K562 (cell line): ENCODE measurements around the gene CRYBB2. TPM values are rescaled to one million over a fixed set of nuclear protein-coding genes. Genes with fewer than 3 reads are reported as not detected.

Source experiments
- ATAC-seq: fragments of 200-7000 bp; cut with Tn5 transposase; 3 replicates; pipeline ENCODE4 v1.9.1; 2020; ENCODE audit warnings: moderate library complexity
- BruUV-seq: library from RNA; stranded (reverse); fragments of 400-500 nt; replicated peaks from 2 replicates; lab custom pipeline; 2021; lab: Mats Ljungman, UMichigan
- CTCF ChIA-PET: fragments of 300-600 bp; formaldehyde crosslinking; extraction: SDS; loops from one replicate; lab custom pipeline; 2021; ENCODE audit warnings: low intra/inter-chr PET ratio; lab: Yijun Ruan, JAX
- POLR2A ChIA-PET: fragments of 300-600, 350-650 bp; sonication (Branson Sonifier 250); formaldehyde crosslinking; extraction: SDS; loops from one replicate; lab custom pipeline; 2021; ENCODE audit warnings: antibody characterized with exemption, inconsistent platforms; lab: Yijun Ruan, JAX
- DNase-seq, 4 experiments: peaks; one replicate each; pipeline versions ENCODE4 v3.0.0 to v3.0.0-alpha.2; 2011 to 2018; ENCODE audit warnings: low spot score in 3 of 4, mixed read lengths in 3 of 4; ENCODE audit errors: extremely low read depth in 1 of 4
- FAIRE-seq: peaks from 2 replicates; lab custom pipeline; 2011; peaks lifted over from hg19 to GRCh38; lab: Jason Lieb, UNC
- H2AFZ ChIP-seq: 2 replicates; pipeline ENCODE4 v1.6.0; 2011; ENCODE audit warnings: low read depth, low read length, control low read depth, inconsistent platforms
- H3K27ac ChIP-seq: fragments of 200-600 bp; 3 replicates; pipeline ENCODE4 v1.8.0; 2011; ENCODE audit warnings: low read depth, mild to moderate bottlenecking, control low read depth, inconsistent platforms, low read length, moderate library complexity, mixed read lengths; ENCODE audit errors: extremely low read depth
- H3K27me3 ChIP-seq, 2 experiments: fragments of 300-600 bp in 1 of 2; 2 replicates in 1 of 2; 3 replicates in 1 of 2; pipeline versions ENCODE4 v1.6.0 to v1.8.0; 2011; ENCODE audit warnings: inconsistent platforms in 2 of 2, low read length in 2 of 2, mild to moderate bottlenecking in 1 of 2, mixed read lengths in 1 of 2, moderate library complexity in 1 of 2; ENCODE audit not compliant: control insufficient read depth in 2 of 2, insufficient read depth in 2 of 2
- H3K36me3 ChIP-seq: fragments of 300-600 bp; 3 replicates; pipeline ENCODE4 v1.8.0; 2011; ENCODE audit warnings: mild to moderate bottlenecking, low read length, inconsistent platforms; ENCODE audit not compliant: control insufficient read depth, insufficient read depth
- H3K4me1 ChIP-seq, 2 experiments: fragments of 200-600 bp in 1 of 2; replicated peaks in 1 of 2; 2 replicates in 1 of 2; 3 replicates in 1 of 2; pipeline versions ENCODE4 v1.5.1 to v1.8.0; 2011; ENCODE audit warnings: inconsistent platforms in 2 of 2, low read length in 2 of 2, mild to moderate bottlenecking in 1 of 2, mixed read lengths in 1 of 2, moderate library complexity in 1 of 2; ENCODE audit not compliant: control insufficient read depth in 2 of 2, insufficient read depth in 2 of 2
- H3K4me2 ChIP-seq: 2 replicates; pipeline ENCODE4 v1.6.1; 2011; ENCODE audit warnings: low read length, control low read depth, inconsistent platforms, mixed read lengths; ENCODE audit not compliant: insufficient read depth
- H3K4me3 ChIP-seq: fragments of 200-600 bp; sonication (generic), shearing (Covaris generic); 2 replicates; pipeline ENCODE4 v1.5.1; 2016; ENCODE audit warnings: control low read depth, inconsistent platforms
- H3K79me2 ChIP-seq: fragments of 200-600 bp; 3 replicates; pipeline ENCODE4 v1.8.0; 2011; ENCODE audit warnings: low read length, inconsistent platforms; ENCODE audit not compliant: control insufficient read depth, insufficient read depth
- H3K9ac ChIP-seq, 2 experiments: 2 replicates each; pipeline versions ENCODE4 v1.6.0 to v1.6.1; 2011; ENCODE audit warnings: low read depth in 2 of 2, low read length in 2 of 2, control low read depth in 1 of 2, inconsistent platforms in 1 of 2, mild to moderate bottlenecking in 1 of 2, mixed read lengths in 1 of 2; ENCODE audit not compliant: insufficient read depth in 1 of 2
- H3K9me1 ChIP-seq: one replicate; pipeline ENCODE4 v1.6.0; 2011; ENCODE audit warnings: inconsistent platforms, mild to moderate bottlenecking, low read length, moderate library complexity; ENCODE audit not compliant: control insufficient read depth, insufficient read depth
- H3K9me3 ChIP-seq: replicated peaks from 2 replicates; pipeline ENCODE4 v1.5.1; 2011; ENCODE audit warnings: low read depth, low read length, inconsistent platforms; ENCODE audit not compliant: control insufficient read depth, insufficient read depth
- H4K20me1 ChIP-seq: replicated peaks from 2 replicates; pipeline ENCODE4 v1.6.1; 2011; ENCODE audit warnings: low read length, inconsistent platforms, mixed read lengths; ENCODE audit not compliant: control insufficient read depth, insufficient read depth
- CTCFL ChIP-seq: IDR thresholded peaks from 2 replicates; pipeline ENCODE4 v1.6.1; 2011; ENCODE audit warnings: borderline replicate concordance, low read depth, mild to moderate bottlenecking, moderate library complexity, low read length; ENCODE audit not compliant: insufficient read depth, poor library complexity, severe bottlenecking
- DNMT1 ChIP-seq: fragments of 450-650 bp; IDR thresholded peaks from 2 replicates; pipeline ENCODE4 v1.6.1; 2016; ENCODE audit warnings: antibody characterized with exemption, mild to moderate bottlenecking
- FOXP1 ChIP-seq: sonication (generic); formaldehyde crosslinking; IDR thresholded peaks from 2 replicates; pipeline ENCODE4 v1.8.0; 2022; ENCODE audit warnings: mild to moderate bottlenecking, missing genetic modification reagents
- WGBS: fragments of 100-300 bp; shearing (Covaris generic); methylation state at CpG from one replicate; pipeline ENCODE4 v1.1.6; 2016; ENCODE audit warnings: low coverage, mixed read lengths; ENCODE audit not compliant: insufficient coverage; ENCODE audit errors: missing lambda C conversion rate; 5-methylcytosine and 5-hydroxymethylcytosine counted together
- in situ Hi-C: fragments of 300-500 bp; cut with MboI; formaldehyde crosslinking; loops from 4 replicates; pipeline ENCODE4 v1.15.0; 2018; ENCODE audit warnings: inconsistent platforms, mixed read lengths
- intact Hi-C: fragments of 100-400 bp; cut with micrococcal nuclease; formaldehyde crosslinking; loops from 2 replicates; pipeline ENCODE4 v1.14.2; 2022
- polyA plus RNA-seq, 8 experiments: library from polyadenylated mRNA; depleted of rRNA in 4 of 8; stranded (reverse) in 5 of 8; unstranded in 3 of 8; fragments of >200 nt; fragmentation: Nextera tagmentation in 2 of 8; fragmentation: Illumina TruSeq in 1 of 8; extraction: Ambion mirVana in 2 of 8; extraction: Trizol in 1 of 8; gene quantifications; 2 replicates each; pipeline versions ENCODE4 v1.2.1 to v1.2.3, GENCODE V29; 2011 to 2014; ENCODE audit warnings: inconsistent platforms in 1 of 8, missing spikeins in 1 of 8
- total RNA-seq, 7 experiments: library from RNA; depleted of rRNA in 6 of 7; stranded (reverse); fragments of >200 nt in 6 of 7; fragmentation: Illumina TruSeq in 2 of 7; extraction: Trizol in 2 of 7; gene quantifications; 2 replicates each; pipeline versions ENCODE4 v1.2.1 to v1.2.3, GENCODE V29; 2011 to 2021; ENCODE audit warnings: low replicate concordance in 1 of 7

The CRYBB2 gene
- total and polyA plus RNA-seq, 9 of the 15 experiments (the other 6 are each of a cell fraction or from before 2014, with no cell fraction given) = not detected

GRCh38 chr22:25174888-25175411 lies 44.5 kb upstream of the CRYBB2 start:
- H3K79me2 ChIP-seq = no peaks in the 10 kb centered on the region
- H3K4me2 ChIP-seq = no peak overlapping the region
- no peak overlapping the region for H3K27ac ChIP-seq
- ChIA-PET CTCF (no interaction called here), POLR2A (interaction anchor here (0.8 kb wide), 1 partner anchor 114 kb away, joined by 4 read pairs; no protein-coding TSS in a partner anchor)
- no peak overlapping the region for H3K9ac ChIP-seq
- no peak overlapping the region for H3K4me3 ChIP-seq
- H2AFZ ChIP-seq = no peak overlapping the region
- no peaks in the 10 kb centered on the region for H4K20me1 ChIP-seq
- BruUV-seq = no TSS peak
- no peaks in the 10 kb centered on the region for H3K9me1 ChIP-seq
- ATAC-seq (no peak), FAIRE-seq (no peak), DNase-seq (no peak)
- H3K36me3 ChIP-seq = no peaks in the 10 kb centered on the region
- no peaks in the 10 kb centered on the region for H3K9me3 ChIP-seq
- H3K27me3 ChIP-seq = peaks cover 0 to 8% of the 10 kb centered on the region in 2 experiments; a peak in 3 of 5 replicates
- TF ChIP-seq FOXP1 (no peak), DNMT1 (no peak), CTCFL (no peak)
- intact Hi-C loops = no loop called here
- H3K4me1 ChIP-seq = no peaks in the 10 kb centered on the region
- 0% methylated on average over 3 of the region's 6 CpGs for WGBS
- in situ Hi-C loops = no loop called here
